ENCODE measurements around the gene TAF4.

GRCh38 chr20:61991476-61991875 lies 74.2 kb downstream of the TAF4 start:
- TF ChIP-seq CTCF (IDR thresholded peaks at IDR 0.05) (no peak), ZFX (IDR thresholded peaks at IDR 0.05; ENCODE audit: borderline replicate concordance) (no peak)

All from 22Rv1 (cell line).